Activated T-cell treated with anti-CD3 and anti-CD28 coated beads for 4 hours (primary cell): ENCODE data around the gene GPR183.

Source experiments
- DNase-seq: peaks from one replicate; pipeline ENCODE4 v3.0.0-alpha.2; 2020

Gene GPR183

DNA sequence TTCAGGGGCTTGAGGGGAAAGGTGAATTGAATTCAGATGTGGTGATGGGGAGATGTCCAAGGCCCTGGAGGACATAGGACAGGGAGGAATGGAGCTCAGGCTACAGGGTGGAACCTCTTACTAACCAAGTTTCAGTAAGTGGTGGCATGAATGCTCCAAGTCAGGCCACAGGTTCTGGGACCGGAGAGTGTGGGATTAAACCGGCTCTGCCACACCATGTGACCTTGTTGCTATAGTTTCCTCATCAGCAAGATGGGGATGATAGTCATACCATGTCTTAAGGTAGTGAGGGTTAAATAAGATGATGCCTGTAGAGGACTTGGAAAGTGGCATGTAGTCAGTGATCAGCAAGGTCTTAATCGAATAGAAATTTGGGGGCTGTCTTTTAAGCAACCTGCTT is 16.3 kb downstream of the GPR183 start:
- DNase-seq: no peak

DNA sequence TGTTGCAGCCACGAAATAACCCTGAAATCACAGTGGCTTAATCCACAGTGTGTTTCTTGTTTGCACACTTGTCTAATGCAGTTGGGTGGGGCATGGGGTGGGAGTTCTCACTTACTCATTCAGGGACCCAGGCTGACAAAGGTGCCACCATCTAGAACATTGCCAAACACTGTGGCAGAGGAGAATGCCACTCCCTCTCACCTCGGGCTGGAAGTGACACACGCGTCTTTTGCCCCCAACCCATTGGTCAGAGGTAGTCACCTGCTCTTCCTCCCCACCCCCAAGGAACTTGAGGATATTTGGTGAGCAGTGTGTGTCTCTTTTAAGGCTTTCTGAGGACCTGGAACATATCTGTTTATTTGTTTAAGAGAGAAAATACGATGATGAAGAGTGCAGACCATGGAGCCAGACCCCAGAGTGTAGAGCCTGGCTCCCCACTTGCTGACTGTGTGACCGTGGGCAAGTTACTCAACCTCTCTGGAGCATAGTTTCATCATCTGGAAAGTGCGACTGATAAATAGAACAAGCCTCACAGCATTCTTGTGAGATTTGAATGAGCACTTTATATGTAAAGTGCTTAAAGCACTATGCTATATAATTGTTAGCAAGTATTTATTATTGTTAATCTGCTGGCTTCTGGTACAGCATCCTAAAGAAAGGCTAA is 17.4 kb downstream of the GPR183 start:
- DNase-seq: no peak

- DNase-seq: no peak
Measured at GRCh38 chr13:99289271-99289670, 17.9 kb downstream of the GPR183 start.

- no peak for DNase-seq
Measured at GRCh38 chr13:99288089-99288488, 19.1 kb downstream of the GPR183 start.

DNA sequence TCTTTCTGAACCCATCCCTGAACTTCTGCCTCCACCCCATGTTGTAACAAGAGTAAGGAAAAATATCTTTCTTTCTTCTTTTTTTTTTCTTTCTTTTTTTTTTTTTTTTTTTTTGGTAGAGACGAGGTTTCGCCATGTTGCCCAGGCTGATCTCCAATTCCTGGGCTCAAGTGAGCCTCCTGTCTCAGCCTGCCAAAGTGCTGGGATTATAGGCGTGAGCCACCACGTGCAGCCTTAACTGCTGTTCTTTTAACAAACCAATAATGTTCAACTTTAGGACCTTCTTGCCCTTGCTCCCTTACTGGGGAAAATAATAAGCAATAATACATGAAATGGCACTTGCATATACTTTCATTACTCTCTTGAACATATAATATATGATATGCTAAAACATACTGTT is 19.6 kb downstream of the GPR183 start:
- DNase-seq: no peak

DNA sequence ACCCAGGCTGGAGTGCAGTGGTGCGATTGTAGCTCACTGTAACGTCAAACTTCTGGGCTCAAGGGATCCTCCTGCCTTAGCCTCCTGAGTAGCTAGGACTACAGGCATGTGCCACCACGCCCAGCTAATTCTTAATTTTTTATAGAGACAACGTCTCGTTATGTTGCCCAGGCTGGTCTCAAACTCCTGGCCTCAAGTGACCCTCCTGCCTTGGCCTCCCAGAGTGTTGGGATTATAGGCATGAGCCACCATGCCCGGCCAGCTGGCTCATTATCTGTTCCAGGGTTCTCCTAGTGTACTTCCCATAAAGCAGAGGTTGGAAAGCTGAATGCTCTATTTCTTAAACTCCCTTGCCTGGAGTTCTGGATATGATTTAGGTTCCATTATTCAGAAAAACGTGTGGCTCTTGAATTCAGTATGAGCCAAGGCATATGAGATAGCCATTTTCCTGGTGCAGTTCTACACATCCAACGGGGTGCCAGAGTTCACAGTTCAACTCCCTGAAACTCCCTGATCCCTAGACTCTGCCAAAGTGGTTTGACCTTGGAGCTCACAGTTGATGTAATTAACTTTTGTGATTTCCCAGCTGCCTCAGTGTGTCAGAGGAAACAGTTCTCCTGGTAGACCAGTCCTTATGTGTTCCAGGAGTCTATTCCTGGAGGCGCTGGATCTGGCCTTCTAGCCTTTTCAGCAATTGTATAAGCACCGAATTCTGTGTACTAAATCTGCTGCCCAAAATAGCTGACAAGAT is 21.6 kb downstream of the GPR183 start:
- no peak for DNase-seq

DNA sequence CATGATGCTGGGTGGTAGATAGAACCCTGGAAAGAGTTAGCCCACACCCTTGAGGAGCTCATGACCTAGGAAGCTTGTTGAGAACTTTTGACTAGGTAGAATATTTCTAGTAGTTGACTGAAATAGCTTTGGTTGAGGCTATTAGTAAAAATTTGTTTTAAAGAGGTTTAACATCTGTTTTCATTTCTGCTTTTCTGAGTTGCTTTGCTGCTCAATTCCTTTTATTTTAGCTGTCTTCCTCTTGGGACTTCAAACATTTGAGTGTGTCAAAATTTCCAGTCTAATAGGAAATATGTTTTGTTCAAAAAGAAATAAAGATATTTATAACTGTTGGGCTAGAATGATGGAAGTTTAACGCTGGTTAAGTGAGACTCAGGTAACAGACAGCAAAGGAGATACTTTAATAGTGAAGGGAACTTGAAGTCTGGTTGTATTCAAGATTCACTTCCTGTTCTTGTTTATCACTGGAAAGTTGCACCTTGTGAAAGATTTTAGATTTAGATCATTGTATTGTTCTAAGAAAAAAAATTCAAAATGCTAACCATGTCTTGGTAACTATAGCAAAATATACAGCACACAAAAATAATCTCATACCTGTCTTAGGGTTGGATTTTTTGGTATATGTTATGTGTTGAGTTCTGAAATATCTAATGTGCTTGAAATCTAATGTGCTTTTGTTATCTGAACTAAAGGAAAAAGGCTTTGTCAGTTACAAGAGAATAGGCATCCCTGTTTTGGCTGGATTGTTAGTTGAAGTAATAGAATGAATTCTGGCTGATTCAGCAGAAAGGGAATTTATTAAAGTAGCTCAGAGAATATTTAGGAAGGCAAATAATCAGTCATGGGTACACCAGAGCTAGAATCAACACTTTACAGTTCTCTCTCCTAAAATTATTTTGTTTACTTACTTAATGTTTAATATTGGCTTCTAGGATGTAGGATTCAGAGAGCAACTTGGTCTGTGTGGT is 24.7 kb downstream of the GPR183 start:
- DNase-seq: no peak

DNA sequence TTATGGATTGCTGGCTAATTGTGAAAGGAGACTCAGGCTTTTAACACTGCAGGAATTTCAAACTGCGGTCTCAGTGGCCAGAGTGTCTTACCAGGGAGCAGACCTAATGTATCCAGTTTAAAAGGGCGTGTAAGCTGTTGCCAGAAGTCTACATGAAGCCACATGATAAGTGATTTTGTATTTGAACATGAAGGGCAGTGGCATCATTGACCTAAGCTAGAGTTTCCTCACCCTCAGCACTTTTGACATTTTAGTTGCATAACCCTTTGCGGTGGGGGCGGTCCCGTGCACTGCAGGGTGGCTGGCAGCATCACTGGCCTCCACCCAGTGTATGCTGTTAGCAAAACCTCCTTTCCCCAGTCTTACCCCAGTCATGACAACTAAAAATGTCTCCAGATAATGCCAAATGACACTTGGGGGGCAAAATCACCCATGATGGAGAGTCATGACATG is 25.4 kb downstream of the GPR183 start:
- DNase-seq: no peak

DNA sequence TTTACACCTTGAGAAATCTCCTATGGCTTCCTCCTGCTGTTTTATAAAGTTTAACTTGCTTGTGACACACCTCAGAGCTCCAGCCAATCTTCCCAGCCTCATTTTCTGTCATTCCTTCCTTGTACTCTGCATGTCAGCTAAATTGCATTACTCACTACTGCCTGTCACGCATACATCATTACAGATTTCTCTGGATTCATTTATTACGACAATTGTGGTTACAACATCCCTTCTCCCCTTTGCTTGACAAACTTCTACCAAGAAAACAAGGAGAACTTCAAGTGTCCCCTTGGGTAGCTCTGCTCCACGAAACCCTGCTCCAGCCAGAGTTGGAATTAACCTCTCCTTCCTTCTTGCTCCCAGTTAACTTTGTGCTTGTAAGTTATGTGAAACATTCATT is 27.0 kb downstream of the GPR183 start:
- no peak for DNase-seq

- no peak for DNase-seq
Measured at GRCh38 chr13:99279637-99280036, 27.6 kb downstream of the GPR183 start.

DNA sequence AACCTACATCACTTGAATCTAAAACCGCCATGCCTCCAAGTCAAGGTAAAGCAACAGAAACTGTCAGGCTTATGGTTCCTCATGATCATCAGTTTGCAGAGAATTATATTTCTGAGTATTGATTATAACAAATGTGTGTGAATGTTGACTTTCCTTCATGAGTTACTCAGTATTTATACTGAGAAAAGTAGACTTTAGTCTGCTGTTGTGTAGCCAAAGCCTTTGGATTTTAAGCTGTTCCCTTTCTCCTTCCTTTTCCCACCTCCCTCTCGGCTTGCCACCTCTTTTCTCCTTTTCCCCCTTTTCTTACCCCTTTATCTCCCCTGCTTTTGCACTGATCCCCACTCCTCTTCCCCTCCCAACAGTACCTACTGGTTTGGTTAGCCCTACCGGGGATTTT is 28.4 kb downstream of the GPR183 start:
- no peak for DNase-seq

- no peak for DNase-seq
Measured at GRCh38 chr13:99278200-99278599, 29.0 kb downstream of the GPR183 start.

DNA sequence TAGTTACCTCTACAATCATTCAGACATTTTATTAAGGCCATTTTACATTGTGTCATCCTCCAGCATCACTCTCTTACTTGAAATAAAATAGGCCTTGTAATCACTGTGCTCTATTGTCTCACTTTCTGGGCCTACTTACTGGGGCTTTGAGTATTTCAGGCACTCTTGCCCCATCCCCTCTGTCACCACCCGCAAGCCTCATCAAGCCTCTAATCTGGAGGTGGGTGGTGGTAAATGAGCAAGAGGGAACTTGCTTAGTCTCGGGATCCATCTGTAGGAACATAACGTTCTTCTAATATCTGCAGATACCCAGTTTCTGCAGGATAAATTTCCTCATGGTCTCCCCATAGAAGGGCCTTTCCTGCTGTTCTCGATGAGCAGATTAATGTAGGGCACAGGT is 29.6 kb downstream of the GPR183 start:
- DNase-seq: no peak

DNA sequence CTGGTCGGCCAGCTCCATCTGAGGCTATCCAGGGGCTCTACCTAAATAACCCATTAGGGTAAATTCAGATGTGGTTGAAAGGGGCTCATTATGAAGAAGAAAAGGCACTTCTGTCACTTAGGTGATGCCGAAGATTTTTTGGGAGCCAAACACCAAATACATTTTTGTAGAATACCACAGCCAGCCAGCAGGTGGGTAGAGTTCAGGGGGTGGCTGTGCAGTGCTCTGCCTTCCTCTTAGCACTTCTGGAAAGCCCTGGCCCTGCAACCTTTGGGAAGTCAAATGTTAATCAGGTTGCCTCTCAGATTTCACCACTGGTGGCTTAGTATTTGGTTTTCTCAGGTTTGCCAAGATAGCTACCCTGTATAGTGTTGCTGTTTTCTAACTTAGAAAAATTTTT is 30.5 kb downstream of the GPR183 start:
- no peak for DNase-seq

DNA sequence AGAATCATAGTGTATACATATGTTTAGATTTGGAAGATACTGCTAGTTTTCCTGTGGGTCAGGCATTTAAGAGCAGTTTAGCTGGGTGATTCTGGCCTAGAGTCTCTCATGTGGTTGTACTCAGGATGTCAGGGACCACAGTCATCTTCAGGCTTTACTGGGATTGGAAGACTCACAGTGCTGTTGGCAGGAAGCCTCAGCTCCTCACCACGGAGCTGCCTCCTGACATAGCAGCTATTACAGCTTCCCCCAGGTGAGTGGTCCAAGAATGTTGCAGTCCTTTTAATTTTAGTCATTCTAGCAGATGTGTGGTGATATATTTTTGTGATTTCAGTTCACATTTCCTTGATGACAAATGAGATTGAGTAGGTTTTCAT is 32.1 kb downstream of the GPR183 start:
- no peak for DNase-seq

- DNase-seq: no peak
Measured at GRCh38 chr13:99273128-99273527, 34.1 kb downstream of the GPR183 start.

DNA sequence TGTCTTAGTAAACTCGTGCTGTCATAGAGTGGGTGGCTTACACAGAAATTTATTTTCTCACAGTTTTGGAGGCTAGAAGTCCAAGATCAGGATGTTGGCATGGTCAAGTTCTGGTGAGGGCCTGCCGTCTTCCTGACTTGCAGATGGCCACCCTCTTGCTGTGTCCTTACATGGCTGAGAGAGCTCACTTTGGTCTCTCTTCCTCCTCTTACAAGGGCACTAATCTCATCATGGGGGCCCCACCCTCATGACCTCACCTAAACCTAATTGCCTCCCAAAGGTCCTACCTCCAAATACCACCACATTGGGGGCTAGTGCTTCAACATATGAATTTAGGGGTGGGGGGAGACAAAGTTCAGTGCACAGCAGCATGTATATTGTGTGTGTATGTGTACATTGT is 34.7 kb downstream of the GPR183 start:
- DNase-seq: no peak

DNA sequence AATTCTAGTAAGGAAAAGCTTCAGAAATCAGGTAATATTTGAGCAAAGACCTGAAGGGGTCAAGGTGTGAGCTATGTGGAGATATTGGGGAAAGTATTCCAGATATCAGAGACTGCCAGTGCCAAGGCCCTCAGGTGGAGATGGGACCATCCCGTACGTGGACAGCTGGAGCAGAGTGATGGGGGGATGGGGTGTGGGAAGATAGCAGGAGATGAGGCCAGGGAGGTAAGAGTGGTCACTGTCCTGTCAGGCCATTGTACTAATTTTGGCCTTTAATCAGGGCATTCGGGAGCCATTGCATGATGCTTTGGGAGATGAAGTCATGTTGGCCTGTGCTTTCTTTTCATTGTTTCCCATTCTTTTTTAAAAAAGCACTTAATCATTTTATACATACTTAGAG is 36.0 kb downstream of the GPR183 start:
- no peak for DNase-seq

- no peak for DNase-seq
Measured at GRCh38 chr13:99270518-99270917, 36.7 kb downstream of the GPR183 start.

GRCh38 chr13:99269627-99270241 is 37.5 kb downstream of the GPR183 start:
- no peak for DNase-seq

DNA sequence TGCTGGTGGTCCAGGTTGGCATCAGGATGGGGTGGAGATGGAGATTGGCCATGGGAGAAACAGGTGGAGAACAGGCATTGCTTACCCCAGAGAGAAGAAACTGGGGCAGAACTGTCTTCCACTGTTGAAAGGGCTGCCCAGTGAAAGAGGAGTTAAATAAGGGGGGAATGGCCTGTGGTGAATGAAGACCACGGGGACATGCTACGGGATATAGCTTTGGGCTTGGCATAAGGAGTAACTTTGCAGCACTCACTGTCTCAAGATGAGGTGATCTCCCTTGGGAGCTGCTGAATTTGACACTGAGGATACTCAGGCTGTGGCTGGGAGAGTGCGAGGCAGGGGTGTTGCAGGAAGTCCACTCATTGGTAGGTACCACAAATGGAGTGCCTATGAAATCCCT is 38.4 kb downstream of the GPR183 start:
- DNase-seq: no peak

GRCh38 chr13:99267927-99268326 is 39.3 kb downstream of the GPR183 start:
- DNase-seq: no peak

DNA sequence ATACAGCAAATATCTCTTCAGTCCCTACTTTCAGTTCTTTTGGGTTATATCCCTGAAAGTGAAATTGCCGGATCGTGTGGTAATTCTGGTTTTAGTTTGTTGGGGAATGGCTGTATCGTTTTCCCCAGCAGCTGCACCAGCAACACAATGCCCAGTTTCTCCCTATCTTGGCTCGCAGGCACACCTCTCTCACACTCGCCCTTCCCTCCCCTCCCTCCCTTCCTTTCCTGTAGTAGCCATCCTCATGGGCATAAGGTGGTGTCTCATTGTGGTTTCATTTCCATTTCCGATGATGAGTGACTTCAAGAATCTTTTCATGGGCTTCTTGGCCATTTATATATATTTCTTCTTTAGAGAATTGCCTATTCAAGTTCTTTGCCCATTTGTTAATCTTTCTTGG is 40.4 kb downstream of the GPR183 start:
- DNase-seq: no peak
